GM12892 (cell line): ENCODE data around the gene STARD5.

ENCODE experiments used
- DNase-seq: peaks from one replicate; pipeline ENCODE4 v3.0.0; 2011; ENCODE audit not compliant: insufficient read length
- FAIRE-seq: peaks from 2 replicates; lab custom pipeline; 2011; peaks lifted over from hg19 to GRCh38; lab: Jason Lieb, UNC
- POLR2A ChIP-seq: IDR thresholded peaks from 2 replicates; pipeline ENCODE4 v1.6.1; 2011; ENCODE audit warnings: low read depth, low read length, control low read depth
- POLR2AphosphoS5 ChIP-seq: IDR thresholded peaks from 2 replicates; pipeline ENCODE4 v1.6.1; 2011; ENCODE audit warnings: low read depth, low read length, control low read depth
- TAF1 ChIP-seq: IDR thresholded peaks from 2 replicates; pipeline ENCODE4 v1.6.1; 2011; ENCODE audit warnings: low read depth, mild to moderate bottlenecking, control low read depth, low read length, borderline replicate concordance

The STARD5 gene

DNA sequence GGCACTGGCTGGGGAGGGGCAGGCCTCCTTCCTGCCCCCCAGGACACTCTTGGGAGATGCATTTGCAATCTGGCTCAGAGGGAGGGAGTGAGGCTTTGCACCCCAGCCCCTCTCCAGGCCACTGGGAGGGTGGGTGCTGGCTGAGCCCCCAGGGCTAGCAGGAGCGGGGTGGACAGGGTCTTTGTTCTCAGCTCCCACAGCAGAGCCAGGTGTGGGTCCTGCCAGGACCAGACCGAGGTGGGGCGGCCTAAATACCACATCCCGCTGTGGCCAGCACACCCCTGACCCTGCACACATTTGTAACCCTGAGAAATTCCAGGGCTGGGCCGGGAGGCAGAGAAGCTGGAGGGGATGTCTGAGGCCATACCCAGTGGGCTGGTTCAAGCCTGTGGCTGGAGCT is 41.0 kb downstream of the STARD5 start:
- no peak for TF ChIP-seq POLR2A
- TF ChIP-seq POLR2AphosphoS5: no peak
- no peak for TF ChIP-seq TAF1
- FAIRE-seq (no peak), DNase-seq (no peak)

DNA sequence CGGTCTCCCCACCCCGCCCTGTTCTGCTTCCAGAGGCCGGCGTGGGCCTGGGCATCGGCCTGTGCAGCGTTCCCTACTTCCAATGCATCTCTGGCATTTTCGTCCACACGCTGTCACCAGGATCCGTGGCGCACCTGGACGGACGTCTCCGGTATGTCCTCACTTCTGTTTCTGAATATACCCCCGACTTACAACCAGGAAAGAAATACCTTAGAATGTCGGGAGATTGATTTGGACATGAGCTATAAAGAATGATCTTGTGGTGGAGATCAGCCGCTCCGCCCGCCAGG is 41.4 kb downstream of the STARD5 start:
- DNase-seq (no peak), FAIRE-seq (no peak)
- TF ChIP-seq POLR2AphosphoS5 (no peak), TAF1 (no peak), POLR2A (no peak)

DNA sequence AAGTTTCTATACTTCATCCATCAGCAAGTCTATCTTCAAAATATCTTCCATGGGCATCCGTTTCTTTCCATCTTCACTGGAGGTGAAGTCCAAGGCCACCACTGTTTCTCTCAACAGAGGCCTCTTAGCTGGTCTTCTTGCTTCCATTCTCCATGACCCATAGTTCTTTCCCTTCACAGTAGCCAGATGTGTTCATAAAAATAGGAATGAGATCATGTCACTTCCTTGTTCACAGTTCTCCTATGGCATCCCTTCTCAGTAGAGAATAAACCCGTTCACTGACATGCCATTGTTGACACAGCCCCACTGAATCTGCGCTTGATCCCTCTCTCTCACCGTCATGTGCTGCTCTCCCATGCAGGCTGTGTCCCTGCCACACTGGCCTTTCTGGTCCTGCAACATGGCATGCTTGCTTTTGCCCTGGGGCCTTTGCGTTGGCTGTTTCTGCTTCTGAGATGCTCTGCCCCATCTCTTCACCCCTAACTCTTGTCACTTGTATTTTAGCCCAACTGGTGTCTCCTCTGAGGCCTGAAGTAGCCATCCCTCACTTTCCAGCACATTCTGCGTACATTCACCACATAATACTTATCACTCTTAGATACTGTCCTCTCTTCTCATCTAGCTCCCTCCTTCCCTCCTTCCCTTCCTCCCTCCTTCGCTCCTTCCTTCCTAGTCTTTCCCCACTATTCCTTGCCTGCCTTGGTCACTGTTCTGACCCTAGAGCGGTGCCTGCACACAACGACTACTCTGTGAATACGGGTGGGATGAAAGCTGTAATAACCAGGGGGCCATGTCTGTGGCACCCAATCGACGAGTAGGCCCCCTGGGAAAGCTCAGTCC is 42.0 kb downstream of the STARD5 start:
- no peak for DNase-seq
- TF ChIP-seq POLR2A: no peak
- TF ChIP-seq TAF1: no peak
- no peak for TF ChIP-seq POLR2AphosphoS5
- no peak for FAIRE-seq

DNA sequence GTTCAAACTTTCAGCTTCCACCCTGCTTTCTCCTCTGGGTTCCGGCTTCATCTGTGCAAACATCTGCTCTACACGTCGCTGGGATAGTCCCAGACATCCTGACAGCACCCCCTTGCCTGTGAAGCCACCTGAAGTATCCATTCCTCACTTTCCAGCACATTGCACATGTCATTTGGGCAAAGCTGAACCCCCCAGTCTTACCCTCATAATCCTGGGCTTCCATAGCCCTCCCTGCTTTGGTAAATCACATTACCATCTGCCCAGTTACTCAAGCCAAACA is 42.5 kb downstream of the STARD5 start:
- FAIRE-seq (no peak), DNase-seq (no peak)
- TF ChIP-seq POLR2AphosphoS5 (no peak), POLR2A (no peak), TAF1 (no peak)

DNA sequence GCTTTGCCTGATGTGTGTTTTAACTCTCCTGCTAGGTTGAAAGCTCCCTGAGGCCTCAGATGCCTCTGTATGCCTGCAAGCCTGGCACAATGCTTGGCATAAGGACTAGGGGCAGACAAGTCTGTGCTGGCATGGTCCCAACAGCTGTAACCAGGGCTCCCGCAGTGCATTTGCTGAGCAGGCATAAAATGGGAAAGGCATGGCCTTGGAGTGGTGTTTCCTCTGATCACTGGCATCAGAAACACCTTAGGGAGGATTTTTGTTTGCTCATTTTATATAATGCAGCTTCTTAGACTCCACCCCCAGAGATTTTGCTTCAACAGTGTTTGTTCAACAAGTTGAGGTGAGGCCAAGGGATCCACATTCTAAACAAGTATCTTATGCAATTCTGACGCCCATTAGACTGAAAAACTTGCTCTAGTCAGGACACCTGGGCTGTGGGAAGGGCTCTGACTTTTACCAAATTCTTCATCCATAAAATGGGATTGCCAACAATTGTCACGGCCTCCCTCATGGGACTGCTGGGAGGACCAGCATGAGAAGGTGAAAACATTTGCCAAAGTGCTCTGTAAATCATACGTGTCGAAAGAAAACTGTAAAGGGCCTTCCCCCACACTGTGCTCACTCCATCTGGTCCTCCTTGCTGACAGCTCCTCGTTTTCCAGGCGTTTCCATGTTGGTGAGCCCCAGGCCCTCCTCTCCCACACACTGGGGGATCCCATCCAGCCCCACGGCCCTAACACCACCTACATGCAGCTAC is 43.1 kb downstream of the STARD5 start:
- DNase-seq: no peak
- TF ChIP-seq POLR2A (no peak), TAF1 (no peak), POLR2AphosphoS5 (no peak)
- FAIRE-seq: no peak

DNA sequence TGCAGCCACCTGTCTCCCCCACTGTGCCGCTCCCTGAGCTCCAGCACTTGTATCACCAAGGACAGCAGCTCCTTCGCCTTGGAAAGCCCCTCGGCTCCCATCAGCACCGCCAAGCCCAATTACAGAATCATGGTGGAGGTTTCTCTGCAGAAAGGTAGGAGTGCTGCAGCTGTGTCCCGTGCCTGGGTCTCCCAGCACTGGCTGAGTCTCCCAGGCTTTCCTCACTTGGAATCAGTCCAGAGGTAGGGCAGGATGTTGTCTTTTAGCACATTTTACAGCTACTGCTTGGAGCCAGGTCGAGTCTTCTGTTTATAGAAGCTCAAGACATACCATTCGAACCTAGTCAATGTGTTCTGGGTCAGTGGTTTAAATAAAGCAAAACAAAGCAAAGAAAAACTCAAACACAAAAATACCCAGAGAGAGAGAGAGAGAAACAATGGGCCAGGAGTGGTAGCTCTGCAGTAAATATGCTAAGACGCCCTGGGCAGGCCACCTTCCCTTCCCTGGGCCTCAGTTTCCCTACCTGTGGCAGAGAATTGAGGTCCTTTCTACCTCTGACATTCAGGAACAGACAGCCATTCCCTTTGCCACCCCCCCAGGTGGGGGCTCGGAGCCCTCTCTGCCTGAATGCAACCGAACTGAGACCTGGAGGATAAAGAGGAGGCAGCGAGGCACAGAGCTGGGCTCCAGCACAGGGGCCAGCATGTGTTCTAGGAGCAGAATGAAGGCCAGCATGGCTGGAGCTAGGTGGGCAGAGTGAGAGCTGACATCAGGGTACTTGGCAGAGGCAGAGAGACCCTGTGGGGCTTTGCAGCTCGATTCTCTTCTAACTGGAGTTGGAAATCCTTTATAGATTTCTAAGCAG is 44.1 kb downstream of the STARD5 start:
- no peak for FAIRE-seq
- TF ChIP-seq TAF1 (no peak), POLR2AphosphoS5 (no peak), POLR2A (no peak)

DNA sequence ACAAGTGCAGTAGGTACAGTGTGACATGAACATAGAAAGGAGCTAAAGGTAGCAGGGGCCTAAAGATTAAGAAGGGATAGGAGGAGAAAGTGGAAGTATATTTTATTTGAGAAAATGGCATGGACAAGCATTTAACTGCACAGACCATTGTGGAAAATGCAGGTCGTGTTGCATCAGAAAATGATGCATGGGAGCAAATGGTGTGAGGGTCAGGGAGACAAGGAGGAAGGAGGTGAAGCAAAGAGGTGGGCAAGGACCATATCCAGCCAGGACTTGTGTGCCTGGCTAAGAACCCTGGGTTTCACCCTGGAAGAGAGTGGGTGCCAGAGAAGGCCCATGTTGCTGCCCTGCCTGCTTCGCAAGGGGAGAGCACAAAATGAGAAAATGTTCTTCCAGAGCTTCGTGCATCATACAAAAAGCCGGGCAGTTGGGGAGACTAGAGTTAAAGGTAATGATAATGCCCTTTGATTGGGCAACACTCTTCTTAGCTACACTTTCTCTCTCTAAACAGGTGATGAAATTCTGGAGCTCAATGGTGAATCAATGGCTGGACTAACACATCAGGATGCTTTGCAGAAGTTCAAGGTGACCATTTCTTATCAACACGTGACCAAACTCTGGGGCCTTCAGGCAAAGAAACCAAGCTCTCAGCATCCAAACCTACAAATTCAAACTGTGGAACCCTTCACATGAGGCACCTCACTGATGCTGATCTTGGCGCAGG is 45.5 kb downstream of the STARD5 start:
- DNase-seq: no peak
- TF ChIP-seq POLR2AphosphoS5 (no peak), TAF1 (no peak), POLR2A (no peak)
- FAIRE-seq: no peak

More for the DNA sequence above, 44.1 kb downstream of the STARD5 start:
- DNase-seq: no peak

DNA sequence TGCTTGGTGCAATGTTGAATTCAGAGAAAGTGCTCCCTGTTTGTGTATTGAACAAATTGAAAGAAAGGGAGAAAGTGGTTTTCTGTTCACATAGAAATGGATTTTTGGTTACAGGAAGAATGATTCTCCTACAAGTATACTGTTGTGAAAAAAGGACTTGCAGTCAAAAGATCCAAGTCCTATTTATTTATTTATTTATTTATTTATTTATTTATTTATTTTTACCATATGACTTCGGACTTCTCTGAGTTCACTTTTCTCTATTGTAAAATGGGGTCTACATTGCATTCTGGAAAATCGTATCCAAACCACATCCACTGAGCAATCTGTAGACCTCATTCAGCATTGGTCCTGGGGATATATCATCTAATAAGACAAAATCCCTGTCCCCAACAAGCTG is 46.1 kb downstream of the STARD5 start:
- FAIRE-seq (no peak), DNase-seq (no peak)
- TF ChIP-seq TAF1 (no peak), POLR2A (no peak), POLR2AphosphoS5 (no peak)

DNA sequence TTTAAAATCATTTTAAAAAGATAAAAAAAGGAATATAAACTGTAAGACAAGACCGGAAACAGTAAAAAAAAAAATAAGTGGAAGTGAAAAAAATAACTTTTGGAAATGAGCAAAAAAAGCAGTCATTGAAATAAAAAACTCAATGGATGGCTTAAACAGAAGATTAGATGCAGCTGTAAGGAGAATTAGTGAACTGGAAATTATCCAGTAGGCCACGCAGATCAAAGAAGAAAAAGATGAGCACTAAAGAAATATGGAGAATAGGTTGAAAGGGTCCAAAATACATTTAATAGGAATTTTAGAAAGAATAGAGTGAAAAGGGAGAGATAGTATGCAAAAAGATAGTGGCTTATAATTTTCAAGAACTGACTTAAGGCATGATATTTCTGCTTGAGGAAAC is 47.0 kb downstream of the STARD5 start:
- TF ChIP-seq TAF1 (no peak), POLR2A (no peak), POLR2AphosphoS5 (no peak)
- DNase-seq: no peak
- no peak for FAIRE-seq

DNA sequence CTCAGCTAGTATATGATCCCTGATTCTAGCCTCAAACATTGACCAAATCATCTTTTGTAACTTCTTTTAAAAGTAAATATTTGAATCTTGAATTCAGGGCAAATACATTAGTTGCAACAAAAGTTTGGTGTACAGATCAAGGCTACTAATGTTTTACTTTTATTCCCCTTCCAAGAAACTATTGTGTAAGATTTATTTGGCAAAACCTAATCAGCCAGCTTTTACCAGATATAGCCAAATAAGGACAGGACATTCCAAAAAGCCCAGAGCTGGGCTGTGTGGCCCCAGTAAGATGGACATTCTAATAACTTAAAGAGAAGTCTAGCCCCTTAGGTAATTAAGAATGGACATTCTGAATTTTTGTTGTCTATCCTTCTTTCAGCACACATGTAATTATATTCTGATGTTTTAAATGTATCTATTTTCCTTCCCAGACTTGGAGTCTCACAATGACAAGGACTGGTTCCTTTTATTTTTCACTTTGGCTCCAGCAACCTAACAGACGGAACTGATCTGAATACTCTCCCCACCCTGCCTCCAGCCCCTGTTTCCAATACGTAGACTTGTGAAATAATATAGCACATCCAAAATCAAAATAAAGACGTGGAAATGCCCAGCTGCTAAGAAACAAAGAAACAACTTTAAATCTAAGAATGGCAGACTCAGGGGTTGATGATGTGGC is 48.1 kb downstream of the STARD5 start:
- TF ChIP-seq POLR2A: no peak
- no peak for TF ChIP-seq POLR2AphosphoS5
- TF ChIP-seq TAF1: no peak
- FAIRE-seq (peak; percentile 68), DNase-seq (no peak)
